ENCODE data around the gene DNASE1L2. TPM values are rescaled to one million over a fixed set of nuclear protein-coding genes. Genes with fewer than 3 reads are reported as not detected.

Gene DNASE1L2
- polyA plus RNA-seq, 3 donors, result 1.1 TPM; not detected in 2

GRCh38 chr16:2233046-2233775 is 3.0 kb upstream of the DNASE1L2 start:
- Mint-ChIP-seq H3K27ac (no peak overlapping the region), H3K9me3 (peaks cover 0 to 6% (median 0%) of the 10 kb centered on the region in 7 donors), H3K27me3 (ENCODE audit: low read depth in 3 of 3) (peaks cover 27 to 37% (median 27%) of the 10 kb centered on the region in 3 donors), H3K36me3 (peaks cover 55 to 68% of the 10 kb centered on the region in 2 donors), H3K4me1 (peaks cover 5% of the 10 kb centered on the region), H3K4me3 (no peak overlapping the region)
- Histone ChIP-seq H3K4me1 (ENCODE audit: control insufficient read depth in 1 of 2, insufficient read depth in 2 of 2, low read length in 2 of 2) (peaks cover 5 to 6% of the 10 kb centered on the region in 2 donors), H3K27ac (ENCODE audit: low read depth in 1 of 2, low read length in 2 of 2) (no peak overlapping the region), H4K20me1 (ENCODE audit: insufficient read depth, low read length) (peaks cover 22% of the 10 kb centered on the region), H3K36me3 (replicated peaks in 1 of 2; ENCODE audit: control insufficient read depth in 1 of 2, insufficient read depth in 2 of 2, low read length in 2 of 2) (peaks cover 71 to 72% of the 10 kb centered on the region in 2 donors), H3K4me2 (replicated peaks; ENCODE audit: extremely low read depth, low read length, poor library complexity, severe bottlenecking) (no peak overlapping the region), H2AFZ (ENCODE audit: insufficient read depth, low read depth, low read length, poor library complexity, severe bottlenecking) (no peak overlapping the region), H3K79me2 (ENCODE audit: insufficient read depth, low read length) (no peaks in the 10 kb centered on the region), H3K9me3 (replicated peaks in 1 of 2; ENCODE audit: control insufficient read depth in 1 of 2, insufficient read depth in 1 of 2, low read length in 2 of 2) (no peaks in the 10 kb centered on the region), H3K27me3 (ENCODE audit: control insufficient read depth in 2 of 2, insufficient read depth in 2 of 2, low read length in 2 of 2) (peaks cover 18 to 31% of the 10 kb centered on the region in 2 donors), H3K9ac (ENCODE audit: insufficient read depth, low read length, poor library complexity, severe bottlenecking) (no peak overlapping the region), H3K4me3 (replicated peaks in 1 of 3; ENCODE audit: low read depth in 2 of 3, low read length in 3 of 3) (no peak overlapping the region)
- WGBS (ENCODE audit: insufficient coverage), result 97% methylated on average over 28 of the region's 28 CpGs
- TF ChIP-seq CTCF (IDR thresholded peaks at IDR 0.05), result no peak
- DNase-seq, result no peak
- intact Hi-C loops (cut with micrococcal nuclease), result no loop called here

DNA sequence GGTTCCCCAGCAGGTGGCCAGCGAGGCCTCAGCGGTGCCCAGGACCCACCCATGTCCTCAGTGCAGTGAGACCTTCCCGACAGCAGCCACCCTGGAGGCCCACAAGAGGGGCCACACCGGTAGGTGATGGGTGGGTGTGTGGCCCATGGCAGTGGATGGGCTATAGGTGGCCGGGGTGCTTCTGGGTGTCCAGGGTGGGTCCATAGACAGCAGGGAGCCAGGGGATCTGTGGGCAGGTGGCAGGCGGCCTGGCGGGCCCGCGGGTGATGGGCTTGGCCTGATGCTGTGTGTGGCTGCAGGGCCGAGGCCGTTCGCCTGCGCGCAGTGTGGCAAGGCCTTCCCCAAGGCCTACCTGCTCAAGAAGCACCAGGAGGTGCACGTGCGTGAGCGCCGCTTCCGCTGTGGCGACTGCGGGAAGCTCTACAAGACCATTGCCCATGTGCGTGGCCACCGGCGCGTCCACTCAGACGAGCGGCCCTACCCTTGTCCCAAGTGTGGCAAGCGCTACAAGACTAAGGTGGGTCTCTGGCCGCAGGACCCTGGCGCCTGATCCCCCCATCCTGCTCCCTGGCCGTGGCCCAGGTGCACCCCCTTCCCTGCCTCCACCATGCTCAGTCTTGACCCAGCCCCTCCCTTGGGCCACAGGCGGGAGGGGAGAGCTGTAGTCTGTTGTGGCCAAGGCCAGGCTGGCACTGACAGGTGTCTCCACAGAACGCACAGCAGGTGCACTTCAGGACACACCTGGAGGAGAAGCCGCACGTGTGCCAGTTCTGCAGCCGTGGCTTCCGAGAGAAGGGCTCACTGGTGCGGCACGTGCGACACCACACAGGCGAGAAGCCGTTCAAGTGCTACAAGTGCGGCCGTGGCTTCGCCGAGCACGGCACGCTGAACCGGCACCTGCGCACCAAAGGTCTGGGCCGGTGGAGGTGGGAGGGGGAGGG is 2.1 kb upstream of the DNASE1L2 start:
- WGBS (ENCODE audit: insufficient coverage), result 96% methylated on average over 50 of the region's 51 CpGs
- no peak for DNase-seq
- no peak overlapping the region for H3K27ac Mint-ChIP-seq
- peaks cover 30% of the 10 kb centered on the region for H4K20me1 ChIP-seq (ENCODE audit: insufficient read depth, low read length)
- H3K36me3 Mint-ChIP-seq, result peaks cover 50 to 64% of the 10 kb centered on the region in 2 donors
- H3K4me1 ChIP-seq (ENCODE audit: control insufficient read depth in 1 of 2, insufficient read depth in 2 of 2, low read length in 2 of 2), result peaks cover 5 to 6% of the 10 kb centered on the region in 2 donors
- H2AFZ ChIP-seq (ENCODE audit: insufficient read depth, low read depth, low read length, poor library complexity, severe bottlenecking), result no peak overlapping the region
- no peaks in the 10 kb centered on the region for H3K9me3 ChIP-seq (replicated peaks in 1 of 2; ENCODE audit: control insufficient read depth in 1 of 2, insufficient read depth in 1 of 2, low read length in 2 of 2)
- no peak overlapping the region for H3K4me3 ChIP-seq (replicated peaks in 1 of 3; ENCODE audit: low read depth in 2 of 3, low read length in 3 of 3)
- TF ChIP-seq CTCF (IDR thresholded peaks at IDR 0.05), result no peak
- H3K27ac ChIP-seq (ENCODE audit: low read depth in 1 of 2, low read length in 2 of 2), result no peak overlapping the region
- H3K9me3 Mint-ChIP-seq, result peaks cover 0 to 6% (median 0%) of the 10 kb centered on the region in 7 donors
- H3K27me3 ChIP-seq (ENCODE audit: control insufficient read depth in 2 of 2, insufficient read depth in 2 of 2, low read length in 2 of 2), result peaks cover 18 to 38% of the 10 kb centered on the region in 2 donors
- H3K9ac ChIP-seq (ENCODE audit: insufficient read depth, low read length, poor library complexity, severe bottlenecking), result no peak overlapping the region
- peaks cover 61 to 63% of the 10 kb centered on the region in 2 donors for H3K36me3 ChIP-seq (replicated peaks in 1 of 2; ENCODE audit: control insufficient read depth in 1 of 2, insufficient read depth in 2 of 2, low read length in 2 of 2)
- no peak overlapping the region for H3K4me3 Mint-ChIP-seq
- H3K4me1 Mint-ChIP-seq, result peaks cover 5% of the 10 kb centered on the region
- H3K27me3 Mint-ChIP-seq (ENCODE audit: low read depth in 3 of 3), result peaks cover 33 to 46% (median 33%) of the 10 kb centered on the region in 3 donors
- no peaks in the 10 kb centered on the region for H3K79me2 ChIP-seq (ENCODE audit: insufficient read depth, low read length)
- intact Hi-C loops (cut with micrococcal nuclease), result no loop called here
- no peak overlapping the region for H3K4me2 ChIP-seq (replicated peaks; ENCODE audit: extremely low read depth, low read length, poor library complexity, severe bottlenecking)
